GM10266 (cell line): ENCODE results near the gene HMX1.

Experiments
- DNase-seq: peaks from one replicate; pipeline ENCODE4 v3.0.0; 2012; ENCODE audit errors: extremely low spot score
- CTCF ChIP-seq: IDR thresholded peaks from 2 replicates; pipeline ENCODE4 v1.5.1; 2012; ENCODE audit warnings: mild to moderate bottlenecking, low read depth; ENCODE audit not compliant: control insufficient read depth, insufficient read depth; ENCODE audit errors: missing control alignments

Gene HMX1

GRCh38 chr4:8828869-8829268 is 42.8 kb downstream of the HMX1 start:
- TF ChIP-seq CTCF: no peak
- no peak for DNase-seq

- DNase-seq: no peak
- TF ChIP-seq CTCF: no peak
Observed at GRCh38 chr4:8821151-8821950, 50.3 kb downstream of the HMX1 start.

- no peak for TF ChIP-seq CTCF
- DNase-seq: no peak
Observed at GRCh38 chr4:8820178-8821102, 51.2 kb downstream of the HMX1 start.

- no peak for DNase-seq
- TF ChIP-seq CTCF: no peak
Observed at GRCh38 chr4:8819473-8820177, 52.0 kb downstream of the HMX1 start.

GRCh38 chr4:8819019-8819418 is 52.6 kb downstream of the HMX1 start:
- TF ChIP-seq CTCF: no peak
- DNase-seq: no peak

- TF ChIP-seq CTCF: no peak
- DNase-seq: no peak
Observed at GRCh38 chr4:8818063-8818881, 53.4 kb downstream of the HMX1 start.
